H1 (cell line): ENCODE data around the gene PHOSPHO2. TPM values are rescaled to one million over a fixed set of nuclear protein-coding genes. Genes with fewer than 3 reads are reported as not detected.

ENCODE experiments used
- CTCF ChIA-PET: fragments of 300-600 bp; sonication (Branson Sonifier 250); formaldehyde crosslinking; loops from one replicate; lab custom pipeline; 2021; ENCODE audit not compliant: partially characterized antibody; lab: Charles Lee
- POLR2A ChIA-PET: fragments of 300-600 bp; sonication (Branson Sonifier 250); formaldehyde crosslinking; loops from one replicate; lab custom pipeline; 2021; ENCODE audit warnings: inconsistent platforms; ENCODE audit not compliant: partially characterized antibody; lab: Charles Lee
- DNase-seq, 2 experiments: peaks; one replicate each; pipeline versions ENCODE4 v3.0.0 to v3.0.0-alpha.2; 2010 to 2022; ENCODE audit warnings: low spot score in 2 of 2, low read depth in 1 of 2, mixed read lengths in 1 of 2
- FAIRE-seq: peaks from 2 replicates; lab custom pipeline; 2011; peaks lifted over from hg19 to GRCh38; lab: Jason Lieb, UNC
- H2AFZ ChIP-seq: 2 replicates; pipeline ENCODE4 v1.8.1; 2012; ENCODE audit warnings: low read length, inconsistent platforms
- H2AK5ac ChIP-seq: 2 replicates; pipeline ENCODE4 v1.6.1; 2013; ENCODE audit warnings: low read depth, low read length
- H2BK120ac ChIP-seq: replicated peaks from 2 replicates; pipeline ENCODE3; 2013; ENCODE audit warnings: low read depth, low read length, inconsistent platforms
- H2BK12ac ChIP-seq: 2 replicates; pipeline ENCODE4 v1.6.1; 2013; ENCODE audit warnings: low read depth, low read length
- H2BK15ac ChIP-seq: 2 replicates; pipeline ENCODE4 v1.6.1; 2013; ENCODE audit warnings: low read length
- H2BK20ac ChIP-seq: 2 replicates; pipeline ENCODE4 v1.6.1; 2013; ENCODE audit warnings: low read length
- H2BK5ac ChIP-seq: 2 replicates; pipeline ENCODE4 v1.6.1; 2013; ENCODE audit warnings: low read depth, low read length
- H3K14ac ChIP-seq: 2 replicates; pipeline ENCODE4 v1.6.1; 2013; ENCODE audit warnings: inconsistent platforms; ENCODE audit not compliant: insufficient read length
- H3K18ac ChIP-seq: 2 replicates; pipeline ENCODE4 v1.6.1; 2013; ENCODE audit warnings: low read length; ENCODE audit errors: extremely low read depth
- H3K23ac ChIP-seq: 2 replicates; pipeline ENCODE4 v1.6.1; 2013; ENCODE audit warnings: inconsistent platforms; ENCODE audit not compliant: insufficient read length
- H3K23me2 ChIP-seq: 2 replicates; pipeline ENCODE4 v1.6.1; 2013; ENCODE audit warnings: low read depth, low read length
- H3K27ac ChIP-seq: 2 replicates; pipeline ENCODE4 v1.6.1; 2011; ENCODE audit warnings: low read depth, low read length, inconsistent platforms
- H3K27me3 ChIP-seq, 4 experiments: replicated peaks in 1 of 4; 1 replicate in 1 of 4; 2 replicates in 3 of 4; pipeline versions ENCODE4 v1.6.1 to v1.8.1; 2011 to 2013; ENCODE audit warnings: low read length in 3 of 4, mild to moderate bottlenecking in 3 of 4, inconsistent platforms in 2 of 4, mixed read lengths in 2 of 4, moderate library complexity in 1 of 4; ENCODE audit not compliant: control insufficient read depth in 3 of 4, insufficient read depth in 3 of 4; ENCODE audit errors: extremely low read depth in 1 of 4
- H3K36me3 ChIP-seq, 4 experiments: 2 replicates each; pipeline versions ENCODE4 v1.6.1 to v1.8.1; 2011 to 2013; ENCODE audit warnings: mild to moderate bottlenecking in 4 of 4, low read length in 3 of 4, moderate library complexity in 2 of 4, control low read depth in 1 of 4, inconsistent platforms in 1 of 4; ENCODE audit not compliant: insufficient read depth in 4 of 4, control insufficient read depth in 2 of 4
- H3K4ac ChIP-seq: replicated peaks from 2 replicates; pipeline ENCODE3; 2013; ENCODE audit warnings: low read length, low read depth, mixed read lengths, inconsistent platforms; ENCODE audit not compliant: insufficient read length
- H3K4me1 ChIP-seq, 4 experiments: replicated peaks in 1 of 4; 1 replicate in 1 of 4; 2 replicates in 3 of 4; pipeline versions ENCODE4 v1.6.1 to v1.8.1; 2011 to 2013; ENCODE audit warnings: low read length in 3 of 4, inconsistent platforms in 2 of 4, mixed read lengths in 1 of 4; ENCODE audit not compliant: insufficient read depth in 4 of 4, control insufficient read depth in 3 of 4
- H3K4me2 ChIP-seq, 2 experiments: 2 replicates each; pipeline versions ENCODE4 v1.6.1 to v1.8.1; 2011 to 2013; ENCODE audit warnings: low read depth in 2 of 2, low read length in 2 of 2, control low read depth in 1 of 2, inconsistent platforms in 1 of 2, mild to moderate bottlenecking in 1 of 2; ENCODE audit not compliant: insufficient read depth in 1 of 2
- H3K4me3 ChIP-seq, 4 experiments: fragments of 200-600, 300-600 bp in 1 of 4; sonication (generic), shearing (Covaris generic), sonication (Bioruptor Twin) in 1 of 4; 2 replicates each; pipeline versions ENCODE4 v1.5.1 to v1.8.1; 2011 to 2016; ENCODE audit warnings: low read length in 4 of 4, low read depth in 3 of 4, control low read depth in 2 of 4, inconsistent platforms in 2 of 4, mild to moderate bottlenecking in 2 of 4, mixed read lengths in 1 of 4, moderate library complexity in 1 of 4; ENCODE audit not compliant: insufficient read depth in 2 of 4; ENCODE audit errors: extremely low read depth in 1 of 4
- H3K56ac ChIP-seq: replicated peaks from 2 replicates; pipeline ENCODE3; 2013; ENCODE audit warnings: low read depth, mild to moderate bottlenecking, mixed read lengths, low read length, inconsistent platforms; ENCODE audit not compliant: insufficient read length
- H3K79me1 ChIP-seq: 2 replicates; pipeline ENCODE4 v1.6.1; 2013; ENCODE audit warnings: low read depth, low read length, control low read depth
- H3K79me2 ChIP-seq, 2 experiments: 2 replicates each; pipeline versions ENCODE4 v1.6.1 to v1.8.1; 2012 to 2013; ENCODE audit warnings: low read length in 2 of 2, mild to moderate bottlenecking in 2 of 2, inconsistent platforms in 1 of 2; ENCODE audit not compliant: insufficient read depth in 2 of 2, control insufficient read depth in 1 of 2
- H3K9ac ChIP-seq, 4 experiments: replicated peaks in 1 of 4; 1 replicate in 1 of 4; 2 replicates in 3 of 4; pipeline versions ENCODE4 v1.6.1 to v1.8.1; 2011 to 2013; ENCODE audit warnings: low read depth in 3 of 4, low read length in 3 of 4, control low read depth in 2 of 4, mild to moderate bottlenecking in 2 of 4, moderate library complexity in 2 of 4, inconsistent platforms in 1 of 4; ENCODE audit errors: extremely low read depth in 1 of 4
- H3K9me3 ChIP-seq, 2 experiments: 2 replicates each; pipeline versions ENCODE4 v1.6.1 to v1.8.1; 2012 to 2013; ENCODE audit warnings: mild to moderate bottlenecking in 2 of 2, moderate library complexity in 2 of 2, control low read depth in 1 of 2, inconsistent platforms in 1 of 2, low read depth in 1 of 2, low read length in 1 of 2, mixed read lengths in 1 of 2; ENCODE audit not compliant: insufficient read depth in 2 of 2
- H4K20me1 ChIP-seq, 2 experiments: replicated peaks in 1 of 2; 2 replicates each; pipeline versions ENCODE3 to v1.8.1; 2011 to 2013; ENCODE audit warnings: inconsistent platforms in 2 of 2, low read length in 2 of 2, mild to moderate bottlenecking in 1 of 2; ENCODE audit not compliant: insufficient read depth in 2 of 2, control insufficient read depth in 1 of 2
- H4K5ac ChIP-seq: 2 replicates; pipeline ENCODE4 v1.6.1; 2013; ENCODE audit warnings: low read length, low read depth, mixed read lengths, inconsistent platforms; ENCODE audit not compliant: insufficient read length
- H4K8ac ChIP-seq: 2 replicates; pipeline ENCODE4 v1.8.0; 2013; ENCODE audit warnings: mild to moderate bottlenecking, moderate library complexity, low read length, inconsistent platforms; ENCODE audit not compliant: insufficient read depth; ENCODE audit errors: extremely low read depth
- H4K91ac ChIP-seq: replicated peaks from 2 replicates; pipeline ENCODE3; 2013; ENCODE audit warnings: low read length, mixed read lengths, inconsistent platforms; ENCODE audit not compliant: insufficient read length
- ASH2L ChIP-seq: fragments of 200-600, 300-600 bp; sonication (generic); IDR thresholded peaks from one replicate; pipeline ENCODE4 v1.7.1; 2017; ENCODE audit warnings: low read length
- CTCF ChIP-seq, 3 experiments: IDR thresholded peaks; 1 replicate in 2 of 3; 2 replicates in 1 of 3; pipeline versions ENCODE4 v1.5.1 to v1.6.1; 2011; ENCODE audit warnings: low read length in 3 of 3, mild to moderate bottlenecking in 3 of 3, inconsistent platforms in 2 of 3, low read depth in 1 of 3, moderate library complexity in 1 of 3; ENCODE audit not compliant: insufficient read depth in 1 of 3; ENCODE audit errors: control extremely low read depth in 1 of 3
- HDAC6 ChIP-seq: IDR thresholded peaks from one replicate; pipeline ENCODE4 v1.7.1; 2012; ENCODE audit warnings: low read depth, mild to moderate bottlenecking, inconsistent platforms, low read length, moderate library complexity
- KDM1A ChIP-seq: fragments of 200-600, 300-600 bp; sonication (generic); IDR thresholded peaks from 2 replicates; pipeline ENCODE4 v1.7.1; 2016; ENCODE audit warnings: mild to moderate bottlenecking, low read length, borderline replicate concordance
- MAFK ChIP-seq: IDR thresholded peaks from 2 replicates; pipeline ENCODE4 v1.6.1; 2012; ENCODE audit warnings: low read depth, mild to moderate bottlenecking, improper control_type of control experiment, low read length
- POU5F1 ChIP-seq: IDR thresholded peaks from 2 replicates; pipeline ENCODE4 v1.6.1; 2011; ENCODE audit warnings: low read depth, mild to moderate bottlenecking, low read length, moderate library complexity
- RNF2 ChIP-seq: fragments of 200-900, 300-1000 bp; sonication (generic); IDR thresholded peaks from 2 replicates; pipeline ENCODE4 v1.7.1; 2016; ENCODE audit warnings: borderline replicate concordance, low read depth, mild to moderate bottlenecking, antibody characterized with exemption, low read length; ENCODE audit not compliant: poor library complexity, severe bottlenecking; ENCODE audit errors: missing control alignments
- SIN3A ChIP-seq, 2 experiments: IDR thresholded peaks in 1 of 2; conservative IDR thresholded peaks in 1 of 2; 2 replicates each; pipeline ENCODE4 v1.6.1; 2011 to 2012; ENCODE audit warnings: low read length in 2 of 2, improper control_type of control experiment in 1 of 2, low read depth in 1 of 2, mild to moderate bottlenecking in 1 of 2
- SP4 ChIP-seq: IDR thresholded peaks from 2 replicates; pipeline ENCODE4 v1.6.1; 2012; ENCODE audit warnings: low read length, inconsistent platforms
- TAF1 ChIP-seq: IDR thresholded peaks from 2 replicates; pipeline ENCODE4 v1.6.1; 2011; ENCODE audit warnings: mild to moderate bottlenecking, low read depth, low read length
- YY1 ChIP-seq: IDR thresholded peaks from 2 replicates; pipeline ENCODE4 v1.6.1; 2011; ENCODE audit warnings: low read depth, mild to moderate bottlenecking, low read length
- ZNF274 ChIP-seq: IDR thresholded peaks from 2 replicates; pipeline ENCODE4 v1.7.0; 2012; ENCODE audit warnings: low read length, borderline replicate concordance; ENCODE audit errors: extremely low read depth
- WGBS, 2 experiments: shearing (Covaris generic) in 1 of 2; methylation state at CpG; one replicate each; pipeline versions ENCODE4 v1.1.6 to v1.1.7; 2013 to 2015; ENCODE audit warnings: low lambda C conversion rate in 2 of 2, mixed read lengths in 2 of 2, inconsistent platforms in 1 of 2, low coverage in 1 of 2, missing lambda C conversion rate in 1 of 2; ENCODE audit not compliant: insufficient replicate concordance in 2 of 2, insufficient coverage in 1 of 2, insufficient read length in 1 of 2; ENCODE audit errors: extremely low coverage in 1 of 2, missing lambda C conversion rate in 1 of 2; 5-methylcytosine and 5-hydroxymethylcytosine counted together
- polyA plus RNA-seq, 7 experiments: library from polyadenylated mRNA; depleted of rRNA in 3 of 7; stranded (reverse) in 5 of 7; unstranded in 2 of 7; fragments of >200 nt in 5 of 7; fragments of 200-250 nt in 2 of 7; gene quantifications; 1 replicate in 5 of 7; 2 replicates in 1 of 7; 4 replicates in 1 of 7; pipeline versions ENCODE4 v1.2.1 to v1.2.3, GENCODE V29; 2011 to 2013; ENCODE audit warnings: missing spikeins in 2 of 7, mixed read lengths in 2 of 7
- total RNA-seq: library from RNA; stranded (reverse); fragmentation: NEBNext Ultra II Directional; extraction: Animal tissue kit (Norgen Biotek cat#: 25700); gene quantifications from 2 replicates; pipeline ENCODE4 v1.2.1, GENCODE V29; 2021

PHOSPHO2 gene
- total and polyA plus RNA-seq, 2 of the 8 experiments (the other 6 are each of a cell fraction or from before 2014, with no cell fraction given) = 2.4 to 8.5 TPM

GRCh38 chr2:169709981-169710380 lies 15.7 kb downstream of the PHOSPHO2 start:
- Histone ChIP-seq H4K8ac (no peak overlapping the region), H3K14ac (no peak overlapping the region), H3K23me2 (no peaks in the 10 kb centered on the region), H2BK20ac (no peak overlapping the region), H3K4me2 (no peak overlapping the region), H4K91ac (no peak overlapping the region), H3K9me3 (no peaks in the 10 kb centered on the region; a peak in 1 of 4 replicates), H3K27me3 (no peaks in the 10 kb centered on the region), H3K9ac (no peak overlapping the region), H3K27ac (no peak overlapping the region), H3K79me2 (no peaks in the 10 kb centered on the region), H4K5ac (no peak overlapping the region), H2BK120ac (no peak overlapping the region), H2AK5ac (no peak overlapping the region), H2BK15ac (no peak overlapping the region), H2AFZ (no peak overlapping the region), H2BK12ac (no peak overlapping the region), H3K56ac (no peak overlapping the region), H3K36me3 (no peaks in the 10 kb centered on the region), H3K4ac (no peak overlapping the region), H3K79me1 (no peaks in the 10 kb centered on the region), H3K4me1 (peaks cover 0 to 6% (median 3%) of the 10 kb centered on the region in 4 experiments; a peak in 1 of 7 replicates), H4K20me1 (no peaks in the 10 kb centered on the region), H2BK5ac (no peak overlapping the region), H3K4me3 (no peak overlapping the region), H3K18ac (no peak overlapping the region), H3K23ac (no peak overlapping the region)
- no peak for DNase-seq
- FAIRE-seq = no peak
- ChIA-PET POLR2A (interaction anchor here (0.6 to 1.8 kb wide), 2 partner anchors 8 to 40 kb away, joined by 3 to 7 read pairs; no protein-coding TSS in a partner anchor), CTCF (no interaction called here)
- WGBS, 2 experiments = 100% methylated on average over 1 of the region's 1 CpG; no CpG with 5 or more reads in 1 of the 2 experiments
- TF ChIP-seq SP4 (no peak), ASH2L (no peak), POU5F1 (no peak), RNF2 (no peak), HDAC6 (no peak), ZNF274 (no peak), MAFK (no peak), TAF1 (no peak), KDM1A (no peak), YY1 (no peak), SIN3A (conservative IDR thresholded peaks at IDR 0.05 in 1 of 2, IDR thresholded peaks at IDR 0.05 in 1 of 2; ENCODE audit: low read depth in 1 of 2, low read length in 2 of 2) (no peak), CTCF (IDR thresholded peaks at IDR 0.05; ENCODE audit: control extremely low read depth in 1 of 3, insufficient read depth in 1 of 3, low read depth in 1 of 3, low read length in 3 of 3) (no peak)
